DND-41 (cell line): Measurements from ENCODE around the gene FBXO21.

Experiments used
- ATAC-seq: fragments of 200-7000 bp; cut with Tn5 transposase; 3 replicates; pipeline ENCODE4 v1.9.1; 2021; ENCODE audit warnings: low read depth; ENCODE audit not compliant: insufficient read depth
- DNase-seq: peaks from one replicate; pipeline ENCODE4 v3.0.0-alpha.2; 2020
- H2AFZ ChIP-seq: 2 replicates; pipeline ENCODE4 v1.6.0; 2012; ENCODE audit warnings: low read depth, low read length
- H3K27ac ChIP-seq: 2 replicates; pipeline ENCODE4 v1.5.1; 2012; ENCODE audit warnings: low read length, inconsistent platforms
- H3K27me3 ChIP-seq: fragments of 200-600 bp; sonication (generic); 2 replicates; pipeline ENCODE4 v1.6.0; 2012; ENCODE audit warnings: low read length, mild to moderate bottlenecking, inconsistent platforms; ENCODE audit not compliant: insufficient read depth, poor library complexity
- H3K36me3 ChIP-seq: 2 replicates; pipeline ENCODE4 v1.5.1; 2012; ENCODE audit warnings: low read length, inconsistent platforms; ENCODE audit not compliant: insufficient read depth
- H3K4me1 ChIP-seq: 2 replicates; pipeline ENCODE4 v1.5.1; 2012; ENCODE audit warnings: mild to moderate bottlenecking, low read length; ENCODE audit not compliant: insufficient read depth
- H3K4me2 ChIP-seq: 2 replicates; pipeline ENCODE4 v1.6.0; 2012; ENCODE audit warnings: mild to moderate bottlenecking, moderate library complexity, low read length, inconsistent platforms; ENCODE audit not compliant: insufficient read depth
- H3K4me3 ChIP-seq, 2 experiments: fragments of 200-600 bp in 1 of 2; shearing (Covaris generic) in 1 of 2; 2 replicates each; pipeline ENCODE4 v1.5.1; 2012 to 2016; ENCODE audit warnings: inconsistent platforms in 2 of 2, low read length in 2 of 2, mild to moderate bottlenecking in 2 of 2, low read depth in 1 of 2, moderate library complexity in 1 of 2
- H3K79me2 ChIP-seq: 2 replicates; pipeline ENCODE4 v1.6.0; 2012; ENCODE audit warnings: low read length, inconsistent platforms; ENCODE audit not compliant: insufficient read depth
- H3K9ac ChIP-seq: 2 replicates; pipeline ENCODE4 v1.6.0; 2012; ENCODE audit warnings: low read depth, mild to moderate bottlenecking, inconsistent platforms, low read length, moderate library complexity
- H3K9me3 ChIP-seq: 2 replicates; pipeline ENCODE4 v1.5.1; 2012; ENCODE audit warnings: low read length, moderate library complexity, mild to moderate bottlenecking, inconsistent platforms; ENCODE audit not compliant: insufficient read depth, severe bottlenecking
- H4K20me1 ChIP-seq: 2 replicates; pipeline ENCODE4 v1.6.0; 2012; ENCODE audit warnings: low read length; ENCODE audit not compliant: insufficient read depth
- CTCF ChIP-seq: IDR thresholded peaks from 2 replicates; pipeline ENCODE4 v1.5.1; 2012; ENCODE audit warnings: borderline replicate concordance, low read length, moderate library complexity, mild to moderate bottlenecking; ENCODE audit not compliant: poor library complexity, severe bottlenecking; ENCODE audit errors: extremely low read depth
- EZH2 ChIP-seq: IDR thresholded peaks from 3 replicates; pipeline ENCODE4 v1.6.1; 2012; ENCODE audit warnings: borderline replicate concordance, low read depth, mild to moderate bottlenecking, moderate library complexity, low read length, inconsistent platforms; ENCODE audit not compliant: severe bottlenecking

Gene FBXO21

DNA sequence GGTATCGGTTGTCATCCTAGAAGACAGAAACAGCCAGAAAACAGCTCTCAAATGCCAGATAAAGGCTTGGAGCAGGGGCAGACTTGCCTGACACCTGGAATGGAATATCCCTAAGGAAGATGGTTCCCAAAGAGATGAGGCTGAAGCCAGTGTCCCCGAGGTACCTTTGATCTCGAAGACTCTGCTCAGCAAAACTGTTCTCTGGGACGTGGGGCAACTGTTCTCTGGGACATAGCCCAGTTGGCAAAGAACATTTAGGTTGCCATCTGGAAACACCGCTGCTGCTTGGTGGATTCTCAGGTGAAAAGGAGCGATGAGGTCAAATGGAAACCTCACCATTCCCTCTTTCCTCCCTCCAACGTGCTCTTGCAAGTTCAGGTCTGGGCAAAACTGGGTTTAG is 27.9 kb upstream of the FBXO21 start:
- no peak overlapping the region for H3K27ac ChIP-seq
- H3K9me3 ChIP-seq = no peaks in the 10 kb centered on the region
- H3K9ac ChIP-seq = no peak overlapping the region
- no peak overlapping the region for H3K4me3 ChIP-seq
- TF ChIP-seq EZH2 = no peak
- TF ChIP-seq CTCF = no peak
- H3K4me2 ChIP-seq = no peak overlapping the region
- H3K4me1 ChIP-seq = no peaks in the 10 kb centered on the region
- no peak overlapping the region for H2AFZ ChIP-seq
- H4K20me1 ChIP-seq = no peaks in the 10 kb centered on the region
- no peaks in the 10 kb centered on the region for H3K36me3 ChIP-seq
- no peaks in the 10 kb centered on the region for H3K79me2 ChIP-seq
- DNase-seq = no peak
- ATAC-seq = no peak
- H3K27me3 ChIP-seq = peaks cover 17% of the 10 kb centered on the region

- no peak for ATAC-seq
- DNase-seq = no peak
- Histone ChIP-seq H3K27ac (no peak overlapping the region), H3K36me3 (no peaks in the 10 kb centered on the region), H3K4me1 (no peaks in the 10 kb centered on the region), H3K79me2 (no peaks in the 10 kb centered on the region), H3K9me3 (no peaks in the 10 kb centered on the region), H3K27me3 (peaks cover 17% of the 10 kb centered on the region), H2AFZ (no peak overlapping the region), H4K20me1 (no peaks in the 10 kb centered on the region), H3K9ac (no peak overlapping the region), H3K4me2 (no peak overlapping the region), H3K4me3 (no peak overlapping the region)
- no peak for TF ChIP-seq CTCF
- no peak for TF ChIP-seq EZH2
Observed at GRCh38 chr12:117216686-117217085, 26.4 kb upstream of the FBXO21 start.

- H4K20me1 ChIP-seq = no peaks in the 10 kb centered on the region; the same call in 1 of the 2 replicates
- peaks cover 17% of the 10 kb centered on the region for H3K27me3 ChIP-seq
- H3K4me3 ChIP-seq = no peak overlapping the region
- no peak overlapping the region for H3K27ac ChIP-seq
- DNase-seq = no peak
- H3K4me1 ChIP-seq = no peaks in the 10 kb centered on the region
- H3K79me2 ChIP-seq = no peaks in the 10 kb centered on the region
- no peak overlapping the region for H3K4me2 ChIP-seq
- ATAC-seq = no peak
- H3K36me3 ChIP-seq = no peaks in the 10 kb centered on the region
- no peaks in the 10 kb centered on the region for H3K9me3 ChIP-seq
- H3K9ac ChIP-seq = no peak overlapping the region
- TF ChIP-seq EZH2 = no peak
- TF ChIP-seq CTCF = no peak
- H2AFZ ChIP-seq = no peak overlapping the region
Observed at GRCh38 chr12:117214797-117215196, 24.5 kb upstream of the FBXO21 start.

DNA sequence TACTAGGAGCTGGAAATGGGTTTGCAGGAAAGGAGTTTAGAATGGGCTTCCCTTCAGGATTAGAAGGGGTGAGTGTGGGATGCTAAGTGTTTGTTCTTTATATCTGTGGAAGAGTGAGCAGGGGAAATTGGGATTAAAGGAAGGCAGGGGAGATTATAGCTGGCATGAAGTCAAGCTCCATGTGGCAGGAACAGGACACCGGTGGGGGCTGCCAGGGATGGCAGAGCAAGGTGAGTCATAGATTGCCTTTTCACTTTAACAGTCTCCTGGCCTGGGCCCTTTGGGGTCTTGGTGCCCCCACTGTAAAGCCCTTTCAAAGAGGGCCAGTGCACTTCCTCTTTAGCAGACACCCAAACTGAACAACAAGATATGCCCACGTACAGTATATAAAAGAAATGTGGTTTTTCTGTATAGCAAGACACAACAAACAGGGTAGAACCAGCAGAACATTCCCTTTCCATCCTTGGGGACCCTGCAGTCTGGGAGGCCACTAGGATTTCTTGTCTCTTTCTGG is 23.1 kb upstream of the FBXO21 start:
- H3K4me1 ChIP-seq = no peaks in the 10 kb centered on the region
- no peak overlapping the region for H2AFZ ChIP-seq
- H3K36me3 ChIP-seq = no peaks in the 10 kb centered on the region
- H4K20me1 ChIP-seq = no peaks in the 10 kb centered on the region; the same call in 1 of the 2 replicates
- H3K4me3 ChIP-seq = no peak overlapping the region
- no peak for ATAC-seq
- peaks cover 15% of the 10 kb centered on the region for H3K27me3 ChIP-seq
- H3K9ac ChIP-seq = no peak overlapping the region
- DNase-seq = no peak
- no peak for TF ChIP-seq CTCF
- TF ChIP-seq EZH2 = no peak
- H3K27ac ChIP-seq = no peak overlapping the region
- H3K9me3 ChIP-seq = no peaks in the 10 kb centered on the region
- H3K4me2 ChIP-seq = no peak overlapping the region
- H3K79me2 ChIP-seq = no peaks in the 10 kb centered on the region
